ENCODE measurements around the gene PSMG3.
A peak's percentile ranks its signal among the peaks of the same experiment; 100 is the strongest.

The PSMG3 gene

DNA sequence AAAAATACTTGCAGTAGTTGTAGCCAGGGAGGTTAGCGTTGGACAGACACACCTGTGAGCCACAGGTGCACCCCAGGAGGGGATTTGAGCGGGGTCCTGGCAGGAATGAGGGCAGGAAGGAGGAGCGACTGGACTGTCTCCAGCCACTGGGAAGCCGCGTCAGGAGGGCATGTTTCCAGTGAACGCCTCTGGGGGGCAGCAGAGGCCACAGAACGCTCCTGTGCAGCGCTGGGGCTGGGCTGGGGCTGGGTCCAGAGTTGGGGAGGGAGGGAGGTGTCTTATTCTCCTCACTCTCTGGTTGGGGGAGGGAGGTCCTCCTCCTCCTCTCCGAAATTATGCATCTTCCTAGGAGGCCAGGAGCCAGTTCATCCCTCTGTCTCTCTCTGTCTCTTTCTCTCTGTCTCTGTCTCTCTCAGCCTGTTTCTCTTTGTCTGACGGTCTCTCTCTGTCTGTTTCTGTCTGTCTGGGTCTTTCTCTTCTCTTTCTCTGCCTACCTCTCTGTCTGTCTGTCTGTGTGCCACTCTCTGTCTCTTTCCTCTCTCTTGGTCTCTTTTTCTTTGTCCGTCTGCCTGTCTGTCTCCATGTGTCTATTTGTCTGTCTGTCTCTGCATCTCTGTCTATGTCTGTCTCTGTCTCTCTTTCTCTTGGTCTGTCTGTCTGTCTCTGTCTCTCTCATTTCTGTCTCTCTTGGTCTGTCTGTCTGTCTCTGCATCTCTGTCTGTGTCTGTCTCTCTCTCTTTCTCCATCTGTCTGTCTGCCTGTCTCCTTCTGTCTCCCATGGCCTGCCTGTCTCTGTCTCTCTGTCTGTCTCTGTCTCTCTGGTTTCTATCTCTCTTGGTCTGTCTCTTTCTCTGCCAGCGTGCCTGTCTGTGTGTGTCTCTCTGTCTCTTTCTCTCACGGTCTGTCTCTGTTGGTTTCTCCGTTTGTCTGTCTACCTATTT, 9.9 kb upstream of the PSMG3 start:
- Mint-ChIP-seq H3K27ac (no peak overlapping the region), H3K4me1 (ENCODE audit: low read depth) (peaks cover 6% of the 10 kb centered on the region), H3K9me3 (no peaks in the 10 kb centered on the region), H3K27me3 (ENCODE audit: low read depth) (no peaks in the 10 kb centered on the region), H3K4me3 (no peak overlapping the region), H3K36me3 (ENCODE audit: low read depth) (no peaks in the 10 kb centered on the region)
- DNase-seq (ENCODE audit: low spot score) = peak; percentile 61

DNA sequence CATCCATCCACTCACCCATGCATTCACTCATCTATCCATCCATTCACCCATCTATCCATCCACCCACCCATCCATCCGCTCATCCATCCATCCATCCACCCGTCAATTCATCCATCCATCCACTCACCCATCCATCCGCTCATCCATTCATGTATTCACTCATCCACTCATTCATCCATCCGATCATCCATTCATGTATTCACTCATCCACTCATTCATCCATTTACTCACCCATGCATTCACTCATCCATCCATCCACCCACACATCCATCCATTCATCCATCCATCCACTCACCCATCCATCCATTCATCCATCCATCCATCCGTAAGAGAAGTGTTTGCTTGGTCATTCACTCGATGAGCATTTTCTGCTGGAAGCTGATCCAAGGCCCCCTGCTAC, 8.7 kb upstream of the PSMG3 start:
- Mint-ChIP-seq H3K27me3 (ENCODE audit: low read depth) (no peaks in the 10 kb centered on the region), H3K9me3 (no peaks in the 10 kb centered on the region), H3K36me3 (ENCODE audit: low read depth) (no peaks in the 10 kb centered on the region), H3K4me3 (no peak overlapping the region), H3K27ac (no peak overlapping the region), H3K4me1 (ENCODE audit: low read depth) (peaks cover 6% of the 10 kb centered on the region)
- no peak for DNase-seq (ENCODE audit: low spot score)

DNA sequence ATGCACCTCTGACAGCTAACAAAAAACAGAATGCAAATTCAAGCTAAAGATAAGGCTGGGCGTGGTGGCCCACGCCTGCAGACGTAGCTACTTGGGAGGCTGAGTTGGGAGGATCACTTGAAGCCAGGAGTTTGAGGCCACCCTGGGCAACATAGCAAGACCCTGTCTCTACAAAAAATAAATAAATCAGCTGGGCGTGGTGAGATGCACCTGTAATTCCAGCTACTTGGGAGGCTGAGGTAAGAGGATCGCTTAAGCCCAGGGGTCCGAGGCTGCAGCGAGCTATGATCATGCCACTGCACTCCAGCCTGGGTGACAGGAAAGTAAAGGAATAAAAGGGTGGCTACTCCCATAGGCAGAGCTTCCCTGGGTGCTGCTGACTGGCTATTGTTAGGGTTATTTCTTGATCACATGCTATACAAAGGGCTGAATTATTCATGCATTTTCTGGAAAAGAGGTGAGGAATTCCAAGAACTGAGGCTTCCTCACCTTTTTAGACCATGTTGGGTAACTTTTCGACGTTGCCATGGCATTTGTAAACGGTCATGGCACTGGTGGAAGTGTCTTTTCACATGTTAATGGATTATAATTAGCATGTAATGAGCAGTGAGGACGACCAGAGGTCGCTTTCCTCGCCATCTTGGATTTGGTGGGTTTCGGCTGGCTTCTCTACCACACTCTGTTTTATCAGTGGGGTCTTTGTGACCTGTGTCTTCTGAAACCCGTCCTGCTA, 6.9 kb upstream of the PSMG3 start:
- Mint-ChIP-seq H3K36me3 (ENCODE audit: low read depth) (no peaks in the 10 kb centered on the region), H3K9me3 (no peaks in the 10 kb centered on the region), H3K27me3 (ENCODE audit: low read depth) (no peaks in the 10 kb centered on the region), H3K27ac (no peak overlapping the region), H3K4me3 (no peak overlapping the region), H3K4me1 (ENCODE audit: low read depth) (peaks cover 9% of the 10 kb centered on the region)
- no peak for DNase-seq (ENCODE audit: low spot score)

DNA sequence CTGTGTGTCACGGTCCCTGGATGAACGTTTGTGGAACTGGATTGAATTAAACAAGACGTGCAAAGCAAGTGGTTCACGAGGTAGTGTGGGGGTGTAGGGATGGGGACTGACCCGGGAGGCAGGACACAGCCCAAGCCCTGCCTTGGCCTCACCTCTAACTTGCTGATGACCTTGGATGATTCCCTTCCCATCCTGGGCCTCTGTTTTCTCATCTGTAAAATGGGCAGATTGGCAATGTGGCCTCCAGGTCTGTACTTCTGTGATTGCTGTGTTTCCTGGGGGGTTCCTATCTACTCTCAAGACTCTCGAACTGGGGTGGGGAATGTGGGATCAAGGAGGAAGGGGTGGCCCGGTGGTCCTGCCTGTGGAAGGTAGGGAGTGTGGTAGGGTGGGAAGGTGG, 6.0 kb upstream of the PSMG3 start:
- Mint-ChIP-seq H3K27ac (no peak overlapping the region), H3K36me3 (ENCODE audit: low read depth) (peaks cover 3% of the 10 kb centered on the region), H3K9me3 (no peaks in the 10 kb centered on the region), H3K4me3 (no peak overlapping the region), H3K4me1 (ENCODE audit: low read depth) (peaks cover 13% of the 10 kb centered on the region), H3K27me3 (ENCODE audit: low read depth) (no peaks in the 10 kb centered on the region)
- no peak for DNase-seq (ENCODE audit: low spot score)

DNA sequence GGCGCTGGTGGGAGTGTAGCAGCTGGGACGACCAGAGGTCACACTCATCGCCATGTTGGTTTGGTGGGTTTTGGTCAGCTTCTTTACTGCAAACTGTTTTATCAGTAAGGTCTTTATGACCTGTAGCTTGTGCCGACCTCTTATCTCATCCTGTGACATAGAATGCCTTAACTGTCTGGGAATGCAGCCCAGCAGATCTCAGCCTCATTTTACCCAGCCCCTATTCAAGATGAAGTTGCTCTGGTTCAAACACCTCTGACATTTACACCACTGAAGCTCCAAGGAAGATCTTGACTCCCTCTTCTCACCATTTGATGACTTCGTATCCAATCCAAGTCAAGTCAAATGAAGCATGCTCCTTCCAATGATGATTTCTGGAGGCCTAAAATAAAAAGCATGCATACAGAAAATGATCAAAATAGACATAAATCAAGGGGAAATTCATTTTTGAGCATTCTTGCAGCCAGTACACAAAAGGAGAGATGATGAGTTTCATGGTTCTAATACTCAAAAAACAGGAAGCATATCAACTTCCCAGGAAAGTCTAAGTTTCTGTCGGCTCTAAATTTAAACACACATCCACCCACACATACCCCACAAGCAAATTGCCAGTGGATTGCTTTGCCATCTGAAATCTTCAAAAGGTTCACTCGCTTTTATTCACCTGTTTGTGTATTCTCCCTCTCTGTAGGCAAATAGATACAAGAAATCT, 2.4 kb upstream of the PSMG3 start:
- H3K9me3 Mint-ChIP-seq = no peaks in the 10 kb centered on the region
- H3K27ac Mint-ChIP-seq = no peak overlapping the region
- peaks cover 13% of the 10 kb centered on the region for H3K36me3 Mint-ChIP-seq (ENCODE audit: low read depth)
- no peak overlapping the region for H3K4me3 Mint-ChIP-seq
- peaks cover 14% of the 10 kb centered on the region for H3K4me1 Mint-ChIP-seq (ENCODE audit: low read depth)
- no peaks in the 10 kb centered on the region for H3K27me3 Mint-ChIP-seq (ENCODE audit: low read depth)
- no peak for DNase-seq (ENCODE audit: low spot score)

DNA sequence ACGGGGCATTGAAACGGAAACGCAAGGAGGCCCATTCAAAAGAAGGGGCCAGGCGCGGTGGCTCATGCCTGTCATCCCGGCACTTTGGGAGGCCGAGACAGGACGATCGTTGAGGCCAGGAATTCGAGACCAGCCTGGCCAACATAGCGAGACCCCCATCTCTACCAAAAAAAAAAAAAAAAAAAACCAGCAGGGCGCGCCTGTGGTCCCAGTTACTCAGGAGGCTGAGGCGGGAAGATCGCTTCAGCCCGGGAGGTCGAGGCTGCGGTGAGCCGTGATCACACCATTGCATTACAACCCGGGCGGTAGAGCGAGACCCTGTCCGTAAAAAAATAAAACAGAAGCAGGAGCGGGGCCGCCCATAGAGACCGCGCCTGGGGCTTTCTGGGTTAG, 396 bp downstream of the PSMG3 start:
- Mint-ChIP-seq H3K4me3 (peak overlapping the region; percentile 86), H3K36me3 (ENCODE audit: low read depth) (peaks cover 16% of the 10 kb centered on the region), H3K27ac (peak overlapping the region; percentile 82), H3K4me1 (ENCODE audit: low read depth) (peaks cover 16% of the 10 kb centered on the region), H3K27me3 (ENCODE audit: low read depth) (no peaks in the 10 kb centered on the region), H3K9me3 (no peaks in the 10 kb centered on the region)
- no peak for DNase-seq (ENCODE audit: low spot score)

DNA sequence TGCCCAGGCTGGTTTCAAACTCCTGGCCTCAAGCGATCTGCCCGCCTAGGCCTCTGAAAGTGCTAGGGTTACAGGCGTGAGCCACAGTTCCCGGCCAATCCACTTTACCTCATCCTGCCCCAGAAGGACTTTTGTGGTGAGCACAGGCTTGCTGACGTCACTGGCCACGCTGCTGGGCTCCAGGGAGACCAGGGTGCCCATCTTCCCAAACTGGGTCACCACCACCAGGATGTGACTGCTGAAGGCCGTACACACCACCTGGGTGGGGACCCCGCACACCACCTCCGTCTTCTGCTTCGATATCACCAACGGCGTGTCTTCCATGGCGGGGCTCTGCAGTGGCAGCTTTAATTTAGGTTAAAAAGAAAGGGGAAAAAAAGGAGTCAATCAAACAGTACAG, 816 bp downstream of the PSMG3 start:
- peak overlapping the region; percentile 82 for H3K27ac Mint-ChIP-seq
- H3K4me3 Mint-ChIP-seq = peak overlapping the region; percentile 86
- H3K4me1 Mint-ChIP-seq (ENCODE audit: low read depth) = peaks cover 16% of the 10 kb centered on the region
- no peaks in the 10 kb centered on the region for H3K9me3 Mint-ChIP-seq
- no peaks in the 10 kb centered on the region for H3K27me3 Mint-ChIP-seq (ENCODE audit: low read depth)
- peaks cover 16% of the 10 kb centered on the region for H3K36me3 Mint-ChIP-seq (ENCODE audit: low read depth)
- peak; percentile 33 for DNase-seq (ENCODE audit: low spot score)

DNA sequence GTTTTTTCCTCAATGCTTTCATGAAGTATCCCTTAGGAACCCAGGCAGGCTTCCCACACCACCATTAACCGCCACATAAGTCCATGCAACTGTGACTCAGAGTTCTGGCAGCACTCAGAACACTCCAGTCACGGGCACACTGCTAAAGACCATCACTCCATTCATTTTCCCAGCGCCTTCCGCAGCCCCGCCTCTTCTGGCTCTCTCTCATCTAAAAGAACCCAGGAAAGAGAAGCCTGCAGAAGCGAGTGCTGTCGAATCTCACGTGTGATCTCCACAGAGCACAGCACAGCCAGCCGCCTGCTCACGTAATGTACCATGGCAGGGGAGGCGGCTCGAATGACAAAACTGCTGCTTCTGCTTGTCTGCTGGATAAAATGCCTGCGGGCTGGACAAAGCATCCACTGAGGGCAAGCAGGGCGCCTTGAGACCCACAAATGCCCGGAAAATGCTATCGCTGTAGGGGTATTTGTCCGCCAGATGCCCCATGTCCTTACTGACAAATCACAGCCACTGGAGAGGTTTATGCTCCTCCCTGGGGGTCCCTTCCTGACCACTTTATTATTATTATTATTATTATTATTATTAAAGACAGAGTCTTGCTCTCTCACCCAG, 1.8 kb downstream of the PSMG3 start:
- DNase-seq (ENCODE audit: low spot score) = no peak
- Mint-ChIP-seq H3K27me3 (ENCODE audit: low read depth) (no peaks in the 10 kb centered on the region), H3K4me1 (ENCODE audit: low read depth) (peaks cover 16% of the 10 kb centered on the region), H3K36me3 (ENCODE audit: low read depth) (peaks cover 16% of the 10 kb centered on the region), H3K27ac (no peak overlapping the region), H3K9me3 (no peaks in the 10 kb centered on the region), H3K4me3 (peak overlapping the region; percentile 86)

DNA sequence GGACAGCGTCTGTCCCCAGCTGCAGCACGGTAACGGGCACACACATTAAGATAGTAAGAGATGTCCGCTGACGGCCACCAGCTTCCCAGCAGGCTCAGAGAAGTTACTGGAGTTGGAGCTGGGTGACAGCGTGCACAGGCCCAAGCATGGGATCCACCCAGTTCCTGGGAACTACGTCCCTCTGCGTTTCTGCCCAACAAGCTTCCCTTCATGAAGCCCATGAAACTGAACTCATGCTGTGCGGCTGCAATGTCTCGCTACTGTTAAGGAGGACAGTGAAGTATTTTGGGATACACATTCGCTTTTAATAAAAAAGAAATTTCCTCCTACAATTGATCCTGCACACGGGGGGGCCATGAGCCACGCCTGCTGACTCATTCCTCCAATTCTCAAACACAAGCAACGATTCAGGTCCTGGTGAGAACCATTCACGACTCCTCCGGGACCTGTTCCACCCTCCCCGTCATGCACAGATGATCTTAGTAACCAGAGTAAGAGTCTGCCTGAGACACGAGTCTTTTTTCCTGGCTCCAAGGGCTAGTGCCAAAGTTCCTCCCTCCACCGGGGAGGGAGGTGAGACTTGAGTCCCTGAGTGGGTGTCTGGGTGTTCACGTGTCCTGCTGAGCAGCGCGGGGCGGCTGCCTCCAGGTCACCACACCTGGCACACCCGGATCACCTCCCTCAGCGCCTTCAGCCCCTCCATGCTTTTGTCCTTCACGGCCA, 2.6 kb downstream of the PSMG3 start:
- Mint-ChIP-seq H3K4me3 (no peak overlapping the region), H3K4me1 (ENCODE audit: low read depth) (peaks cover 14% of the 10 kb centered on the region), H3K36me3 (ENCODE audit: low read depth) (peaks cover 16% of the 10 kb centered on the region), H3K9me3 (no peaks in the 10 kb centered on the region), H3K27me3 (ENCODE audit: low read depth) (no peaks in the 10 kb centered on the region), H3K27ac (no peak overlapping the region)
- no peak for DNase-seq (ENCODE audit: low spot score)

DNA sequence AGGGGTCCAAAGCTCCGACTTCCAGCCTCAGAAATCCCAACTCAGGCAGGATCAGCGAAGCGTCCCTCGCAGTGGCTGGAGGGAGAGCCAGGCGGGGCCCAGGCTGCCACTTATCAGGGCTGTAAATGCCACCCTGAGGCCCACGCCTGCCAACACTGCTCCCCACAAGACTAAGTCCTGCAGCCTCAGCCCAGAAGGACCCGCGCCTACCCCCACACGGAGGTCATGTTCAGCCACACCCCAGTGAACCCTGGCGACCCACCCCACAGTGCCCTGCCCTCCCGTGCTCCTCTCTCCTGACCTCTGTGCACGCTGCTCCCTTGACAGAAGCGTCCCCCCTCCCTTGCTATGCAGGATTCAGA, 3.2 kb downstream of the PSMG3 start:
- no peak overlapping the region for H3K27ac Mint-ChIP-seq
- peaks cover 16% of the 10 kb centered on the region for H3K36me3 Mint-ChIP-seq (ENCODE audit: low read depth)
- H3K9me3 Mint-ChIP-seq = no peaks in the 10 kb centered on the region
- H3K27me3 Mint-ChIP-seq (ENCODE audit: low read depth) = no peaks in the 10 kb centered on the region
- no peak for DNase-seq (ENCODE audit: low spot score)
- H3K4me1 Mint-ChIP-seq (ENCODE audit: low read depth) = peaks cover 12% of the 10 kb centered on the region
- H3K4me3 Mint-ChIP-seq = no peak overlapping the region

DNA sequence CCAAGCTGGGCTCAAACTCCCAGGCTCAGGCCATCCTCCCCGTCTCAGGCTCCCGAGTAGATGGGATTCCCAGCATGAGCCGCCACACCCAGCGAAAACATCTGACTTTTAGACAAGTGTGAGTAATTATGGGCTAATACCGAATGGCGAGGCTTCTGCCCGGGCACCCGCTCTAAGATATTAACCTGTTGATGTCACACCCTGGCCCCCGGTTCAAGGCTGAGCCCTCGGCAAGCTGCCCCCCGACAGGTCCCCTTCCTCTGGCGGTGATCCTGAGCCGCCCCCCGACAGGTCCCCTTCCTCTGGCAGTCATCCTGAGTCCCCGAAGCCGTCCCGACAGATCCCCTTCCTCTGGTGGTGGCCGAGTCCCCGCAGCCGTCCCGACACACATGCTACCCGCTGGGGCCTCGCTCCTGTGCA, 5.2 kb downstream of the PSMG3 start:
- peaks cover 13% of the 10 kb centered on the region for H3K36me3 Mint-ChIP-seq (ENCODE audit: low read depth)
- no peaks in the 10 kb centered on the region for H3K9me3 Mint-ChIP-seq
- H3K4me1 Mint-ChIP-seq (ENCODE audit: low read depth) = peaks cover 9% of the 10 kb centered on the region
- H3K27ac Mint-ChIP-seq = no peak overlapping the region
- no peak overlapping the region for H3K4me3 Mint-ChIP-seq
- no peaks in the 10 kb centered on the region for H3K27me3 Mint-ChIP-seq (ENCODE audit: low read depth)
- DNase-seq (ENCODE audit: low spot score) = no peak

DNA sequence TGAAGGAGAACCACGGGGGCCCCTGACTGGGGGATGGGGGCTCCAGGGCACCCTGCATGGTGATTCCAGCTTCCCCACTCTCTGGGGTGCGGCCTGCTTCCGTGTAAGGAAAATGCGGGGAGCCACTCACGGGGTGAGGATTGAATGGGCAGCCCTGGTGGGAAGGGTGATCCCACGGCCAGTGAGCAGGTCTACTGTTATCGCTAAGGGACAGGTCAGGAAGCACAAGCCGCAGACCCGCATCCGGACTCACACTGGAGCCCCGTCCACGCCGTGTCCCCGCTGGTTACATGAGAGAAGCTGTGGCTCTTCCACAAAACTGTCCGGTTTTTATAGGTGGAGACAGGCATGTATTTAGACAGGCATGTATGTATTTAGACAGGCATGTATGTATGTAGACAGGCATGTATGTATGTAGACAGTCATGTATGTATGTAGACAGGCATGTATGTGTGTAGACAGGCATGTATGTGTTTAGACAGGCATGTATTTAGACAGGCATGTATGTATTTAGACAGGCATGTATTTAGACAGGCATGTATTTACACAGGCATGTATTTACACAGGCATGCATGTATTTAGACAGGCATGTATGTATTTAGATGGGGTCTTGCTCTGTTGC, 5.7 kb downstream of the PSMG3 start:
- H3K36me3 Mint-ChIP-seq (ENCODE audit: low read depth) = peaks cover 11% of the 10 kb centered on the region
- H3K4me3 Mint-ChIP-seq = no peak overlapping the region
- peaks cover 8% of the 10 kb centered on the region for H3K4me1 Mint-ChIP-seq (ENCODE audit: low read depth)
- H3K27ac Mint-ChIP-seq = no peak overlapping the region
- no peaks in the 10 kb centered on the region for H3K27me3 Mint-ChIP-seq (ENCODE audit: low read depth)
- H3K9me3 Mint-ChIP-seq = no peaks in the 10 kb centered on the region
- DNase-seq (ENCODE audit: low spot score) = no peak

DNA sequence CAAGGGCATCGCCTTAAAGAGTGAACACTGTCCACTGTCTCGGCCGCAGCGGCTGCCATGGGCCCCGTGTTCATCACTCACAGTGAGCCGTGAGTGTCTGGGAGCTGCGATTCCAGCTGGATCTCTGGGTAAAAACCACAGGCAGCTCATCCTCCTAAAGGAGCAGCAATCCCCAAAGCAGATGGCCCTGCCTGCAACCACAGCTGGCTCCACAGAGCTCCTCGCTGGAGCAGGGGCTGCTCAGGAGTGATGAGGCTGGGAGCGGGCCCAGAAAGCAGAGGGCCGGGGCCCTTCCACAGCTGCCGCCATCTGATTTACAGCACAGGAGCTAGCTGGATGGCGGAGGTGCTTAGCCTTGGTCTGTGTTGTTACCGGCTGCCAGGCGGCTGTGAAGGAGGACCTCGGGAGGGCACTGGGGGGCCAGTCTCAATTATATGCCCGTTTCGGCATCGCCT, 7.2 kb downstream of the PSMG3 start:
- Mint-ChIP-seq H3K9me3 (no peaks in the 10 kb centered on the region), H3K4me1 (ENCODE audit: low read depth) (peaks cover 1% of the 10 kb centered on the region), H3K27me3 (ENCODE audit: low read depth) (no peaks in the 10 kb centered on the region), H3K4me3 (no peak overlapping the region), H3K27ac (no peak overlapping the region), H3K36me3 (ENCODE audit: low read depth) (peaks cover 5% of the 10 kb centered on the region)
- DNase-seq (ENCODE audit: low spot score) = no peak

Measured in T-helper 2 cell treated with Interferon-gamma antibody and Interleukin-4, amounts not matched to agents 5 μg/mL and 100 μg/mL, for 36 hours (primary cell).